OCI-LY3 (cell line): ENCODE results near the gene ANKRD6.

Experiments used
- CTCF ChIP-seq: fragments of 200-600, 300-600 bp; sonication (generic); IDR thresholded peaks from 2 replicates; pipeline ENCODE4 v1.5.1; 2014; ENCODE audit warnings: antibody characterized with exemption, low read length, low read depth
- EZH2phosphoT487 ChIP-seq: fragments of 200-600 bp; shearing (Covaris generic); IDR thresholded peaks from 2 replicates; pipeline ENCODE4 v1.6.1; 2018; ENCODE audit warnings: antibody characterized with exemption, mixed run types, low read depth

DNA sequence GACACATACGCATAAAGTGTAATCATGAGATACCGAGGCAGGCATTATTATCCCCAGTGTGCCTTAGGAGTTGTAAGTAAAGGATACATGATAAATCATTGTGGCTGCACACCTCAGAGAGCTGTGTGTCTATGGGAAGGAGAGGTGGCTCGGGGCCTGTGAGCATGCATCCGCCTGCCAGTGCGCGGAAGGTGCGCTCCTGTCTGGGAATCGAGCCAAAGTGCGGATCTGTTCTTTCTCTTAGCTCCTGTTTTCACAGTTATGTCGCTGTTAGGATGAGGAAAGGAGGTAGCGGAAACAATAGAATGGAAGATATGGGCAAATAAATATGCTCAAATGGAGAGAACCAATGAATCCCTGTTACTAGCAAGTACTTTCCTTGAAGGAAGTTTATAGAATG, 98.0 kb downstream of the ANKRD6 start:
- TF ChIP-seq CTCF, result no peak
- TF ChIP-seq EZH2phosphoT487, result no peak
